ENCODE results near the gene MXRA7. TPM values are rescaled to one million over a fixed set of nuclear protein-coding genes. Genes with fewer than 3 reads are reported as not detected.

The MXRA7 gene
- total and polyA plus RNA-seq, 2 donors (not counting 3 experiments of a cell fraction or from before 2014, with no cell fraction given) = 49.5 to 95.8 TPM

- Histone ChIP-seq H4K20me1 (replicated peaks; ENCODE audit: control insufficient read depth, extremely low read depth, insufficient read depth, low read length) (no peaks in the 10 kb centered on the region), H3K4me2 (ENCODE audit: insufficient read depth, low read length) (no peak overlapping the region), H3K4me1 (ENCODE audit: control insufficient read depth, extremely low read depth, insufficient read depth, low read length) (no peaks in the 10 kb centered on the region), H3K9me3 (replicated peaks; ENCODE audit: control insufficient read depth, insufficient read depth, low read length) (no peaks in the 10 kb centered on the region), H3K79me2 (ENCODE audit: control insufficient read depth, insufficient read depth, low read length) (no peaks in the 10 kb centered on the region), H3K27me3 (ENCODE audit: control insufficient read depth in 2 of 2, insufficient read depth in 2 of 2, low read length in 2 of 2) (no peaks in the 10 kb centered on the region), H3K9ac (replicated peaks; ENCODE audit: extremely low read depth, insufficient read depth, low read length) (no peak overlapping the region), H3K36me3 (ENCODE audit: control insufficient read depth in 2 of 2, extremely low read depth in 1 of 2, insufficient read depth in 2 of 2, low read length in 2 of 2) (no peaks in the 10 kb centered on the region), H3K27ac (ENCODE audit: insufficient read depth, low read depth, low read length) (no peak overlapping the region), H3K4me3 (replicated peaks in 1 of 3; ENCODE audit: insufficient read depth in 1 of 3, low read depth in 1 of 3, low read length in 3 of 3) (no peak overlapping the region), H2AFZ (ENCODE audit: low read depth, low read length) (no peak overlapping the region), H3K9me1 (replicated peaks; ENCODE audit: control insufficient read depth, extremely low read depth, insufficient read depth, low read length) (no peaks in the 10 kb centered on the region)
- DNase-seq (ENCODE audit: low read depth, low spot score) = no peak
- no TSS peak for BruUV-seq (replicated peaks)
- CTCF ChIA-PET = interaction anchor here (0.6 to 1.5 kb wide), 3 partner anchors 13 to 20 kb away, joined by 3 to 6 read pairs (median 3); no protein-coding TSS in a partner anchor
- POLR2A ChIA-PET = no interaction called here
- TF ChIP-seq JUN (IDR thresholded peaks at IDR 0.05; ENCODE audit: borderline replicate concordance, insufficient read depth, insufficient read length, low read depth) (no peak), MYC (IDR thresholded peaks at IDR 0.05; ENCODE audit: low read depth, low read length) (no peak), POLR2A (IDR thresholded peaks at IDR 0.05; ENCODE audit: low read depth, low read length) (no peak), GATA2 (IDR thresholded peaks at IDR 0.05; ENCODE audit: insufficient read depth, insufficient read length, low read depth, low read length) (no peak), FOS (IDR thresholded peaks at IDR 0.05; ENCODE audit: borderline replicate concordance, insufficient read depth, low read length) (no peak), MAX (IDR thresholded peaks at IDR 0.05; ENCODE audit: insufficient read depth, insufficient read length) (no peak), POLR2AphosphoS5 (IDR thresholded peaks at IDR 0.05; ENCODE audit: insufficient read depth, low read depth, low read length) (no peak), EZH2 (IDR thresholded peaks at IDR 0.05; ENCODE audit: borderline replicate concordance, low read depth, low read length, severe bottlenecking) (no peak), CTCF (IDR thresholded peaks at IDR 0.05; ENCODE audit: extremely low read depth in 1 of 2, insufficient read depth in 1 of 2, low read depth in 1 of 2, low read length in 2 of 2) (no peak)
- intact Hi-C loops (cut with micrococcal nuclease) = no loop called here
- dilution Hi-C loops (cut with MboI; ENCODE audit: extremely low pct_ligation_motif_present, low sequenced_read_pairs) = no loop called here
- no peak for FAIRE-seq
Measured at GRCh38 chr17:76758570-76758969, 47.8 kb upstream of the MXRA7 start.
